GM12892 (cell line): ENCODE data around the gene TMEM134. TPM values are rescaled to one million over a fixed set of nuclear protein-coding genes. Genes with fewer than 3 reads are reported as not detected.
A peak's percentile ranks its signal among the peaks of the same experiment; 100 is the strongest.
"Not testable (repeated sequence)": the region's sequence is repeated elsewhere in the genome, so short reads cannot be mapped to it uniquely, and the experiment has no call there.

Experiments used
- DNase-seq: peaks from one replicate; pipeline ENCODE4 v3.0.0; 2011; ENCODE audit not compliant: insufficient read length
- FAIRE-seq: peaks from 2 replicates; lab custom pipeline; 2011; peaks lifted over from hg19 to GRCh38; lab: Jason Lieb, UNC
- POLR2A ChIP-seq: IDR thresholded peaks from 2 replicates; pipeline ENCODE4 v1.6.1; 2011; ENCODE audit warnings: low read depth, low read length, control low read depth
- POLR2AphosphoS5 ChIP-seq: IDR thresholded peaks from 2 replicates; pipeline ENCODE4 v1.6.1; 2011; ENCODE audit warnings: low read depth, low read length, control low read depth
- TAF1 ChIP-seq: IDR thresholded peaks from 2 replicates; pipeline ENCODE4 v1.6.1; 2011; ENCODE audit warnings: low read depth, mild to moderate bottlenecking, control low read depth, low read length, borderline replicate concordance
- polyA plus RNA-seq: library from polyadenylated mRNA; unstranded; fragments of >200 nt; gene quantifications from one replicate; pipeline ENCODE4 v1.2.1, GENCODE V29; 2012; ENCODE audit warnings: missing spikeins, inconsistent platforms; ENCODE audit not compliant: missing spikeins

Gene TMEM134
- polyA plus RNA-seq, result 28.4 TPM

- TF ChIP-seq TAF1 (peak; percentile 62), POLR2AphosphoS5 (0 out of 2 replicates have a peak, but pooled peaks have one; percentile 60), POLR2A (peak; percentile 77; the same call in 1 of the 2 replicates)
- FAIRE-seq, result peak; percentile 95
- DNase-seq, result peak; percentile 91
These were observed at the start of gene TMEM134 for GRCh38 chr11:67468759-67469507. TSS of gene TMEM134 (minus strand) at chr11:67469251. CDS start at chr11:67469192, 59 bp downstream.

- no peak for TF ChIP-seq POLR2AphosphoS5
- TF ChIP-seq TAF1, result no peak
- DNase-seq, result no peak
- no peak for FAIRE-seq
These were observed 48.9 kb upstream of the TMEM134 start for GRCh38 chr11:67517784-67518552.

GRCh38 chr11:67516806-67517205, 47.8 kb upstream of the TMEM134 start:
- DNase-seq (no peak), FAIRE-seq (no peak)
- TF ChIP-seq TAF1, result no peak
- no peak for TF ChIP-seq POLR2AphosphoS5
- no peak for TF ChIP-seq POLR2A

GRCh38 chr11:67514116-67514515, 45.1 kb upstream of the TMEM134 start:
- FAIRE-seq (no peak), DNase-seq (no peak)
- TF ChIP-seq POLR2A (no peak), TAF1 (no peak), POLR2AphosphoS5 (no peak)

GRCh38 chr11:67511558-67511957, 42.5 kb upstream of the TMEM134 start:
- FAIRE-seq, DNase-seq: not testable (repeated sequence)

- no peak for FAIRE-seq
- TF ChIP-seq TAF1, result no peak
- TF ChIP-seq POLR2A, result no peak
- DNase-seq, result no peak
These were observed 40.9 kb upstream of the TMEM134 start for GRCh38 chr11:67510023-67510345.

- FAIRE-seq (no peak), DNase-seq (peak; percentile 99)
These were observed 39.6 kb upstream of the TMEM134 start for GRCh38 chr11:67508486-67509121.

GRCh38 chr11:67507864-67508485, 38.9 kb upstream of the TMEM134 start, which contains the start of gene CDK2AP2:
TSS of gene CDK2AP2 (minus strand) at chr11:67508162. CDS start at chr11:67508082, 80 bp downstream.
- no peak for TF ChIP-seq TAF1
- TF ChIP-seq POLR2A, result peak; percentile 86
- DNase-seq (peak; percentile 98), FAIRE-seq (peak; percentile 100)

More at GRCh38 chr11:67508486-67509121, 39.6 kb upstream of the TMEM134 start:
- TF ChIP-seq POLR2AphosphoS5, result no peak; the same call in 1 of the 2 replicates
- TF ChIP-seq TAF1, result no peak
- peak; percentile 58; the same call in 1 of the 2 replicates for TF ChIP-seq POLR2A

- TF ChIP-seq POLR2AphosphoS5 (no peak; the same call in 1 of the 2 replicates), POLR2A (no peak), TAF1 (no peak)
- FAIRE-seq (no peak), DNase-seq (no peak)
These were observed 38.3 kb upstream of the TMEM134 start for GRCh38 chr11:67507242-67507863.

GRCh38 chr11:67506426-67507051, 37.5 kb upstream of the TMEM134 start:
- TF ChIP-seq POLR2A (no peak), TAF1 (no peak), POLR2AphosphoS5 (no peak)
- FAIRE-seq (no peak), DNase-seq (no peak)
